Subcutaneous adipose tissue (tissue), 4 donors: Measurements from ENCODE around the gene ARHGAP6. TPM values are rescaled to one million over a fixed set of nuclear protein-coding genes. Genes with fewer than 3 reads are reported as not detected.

Experiments used
- total RNA-seq, 4 donors: library from RNA; depleted of rRNA; stranded (reverse); fragments of >200 nt; gene quantifications; one replicate each; pipeline ENCODE4 v1.1.0, GENCODE V29; 2016
- TF ChIP-seq, protein P1 (sequence below): fragments of 450-650 bp; IDR thresholded peaks from one replicate; pipeline ENCODE4 v1.5.1; 2016; ENCODE audit warnings: low read depth, mild to moderate bottlenecking, control low read depth, antibody characterized with exemption, moderate library complexity

ARHGAP6 gene
- total RNA-seq, 4 donors from 2014 or later: 20.7 to 40.3 (median 30.7) TPM

DNA sequence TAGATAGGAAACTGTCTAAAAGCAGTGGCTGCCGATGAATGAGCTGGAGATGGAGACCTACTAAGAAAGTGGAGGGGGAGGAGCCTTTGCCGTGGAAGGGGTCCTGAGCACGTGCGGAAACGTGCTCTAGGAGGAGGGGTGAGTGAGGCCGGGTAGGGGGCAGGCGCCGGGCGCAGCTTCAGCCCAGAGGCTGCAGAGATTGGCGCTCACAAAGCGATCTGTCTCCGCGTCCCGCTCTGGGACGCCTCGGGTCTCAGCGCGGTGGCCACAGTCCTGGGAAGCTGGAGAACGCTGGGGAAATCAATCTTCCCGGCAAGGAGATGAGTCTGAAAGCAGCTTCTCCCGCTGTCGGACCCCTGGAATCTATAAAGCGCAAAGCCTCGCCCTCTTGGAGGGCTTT, 444 bp upstream of the ARHGAP6 start:
- TF ChIP-seq, protein P1, sequence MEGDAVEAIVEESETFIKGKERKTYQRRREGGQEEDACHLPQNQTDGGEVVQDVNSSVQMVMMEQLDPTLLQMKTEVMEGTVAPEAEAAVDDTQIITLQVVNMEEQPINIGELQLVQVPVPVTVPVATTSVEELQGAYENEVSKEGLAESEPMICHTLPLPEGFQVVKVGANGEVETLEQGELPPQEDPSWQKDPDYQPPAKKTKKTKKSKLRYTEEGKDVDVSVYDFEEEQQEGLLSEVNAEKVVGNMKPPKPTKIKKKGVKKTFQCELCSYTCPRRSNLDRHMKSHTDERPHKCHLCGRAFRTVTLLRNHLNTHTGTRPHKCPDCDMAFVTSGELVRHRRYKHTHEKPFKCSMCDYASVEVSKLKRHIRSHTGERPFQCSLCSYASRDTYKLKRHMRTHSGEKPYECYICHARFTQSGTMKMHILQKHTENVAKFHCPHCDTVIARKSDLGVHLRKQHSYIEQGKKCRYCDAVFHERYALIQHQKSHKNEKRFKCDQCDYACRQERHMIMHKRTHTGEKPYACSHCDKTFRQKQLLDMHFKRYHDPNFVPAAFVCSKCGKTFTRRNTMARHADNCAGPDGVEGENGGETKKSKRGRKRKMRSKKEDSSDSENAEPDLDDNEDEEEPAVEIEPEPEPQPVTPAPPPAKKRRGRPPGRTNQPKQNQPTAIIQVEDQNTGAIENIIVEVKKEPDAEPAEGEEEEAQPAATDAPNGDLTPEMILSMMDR: no peak

DNA sequence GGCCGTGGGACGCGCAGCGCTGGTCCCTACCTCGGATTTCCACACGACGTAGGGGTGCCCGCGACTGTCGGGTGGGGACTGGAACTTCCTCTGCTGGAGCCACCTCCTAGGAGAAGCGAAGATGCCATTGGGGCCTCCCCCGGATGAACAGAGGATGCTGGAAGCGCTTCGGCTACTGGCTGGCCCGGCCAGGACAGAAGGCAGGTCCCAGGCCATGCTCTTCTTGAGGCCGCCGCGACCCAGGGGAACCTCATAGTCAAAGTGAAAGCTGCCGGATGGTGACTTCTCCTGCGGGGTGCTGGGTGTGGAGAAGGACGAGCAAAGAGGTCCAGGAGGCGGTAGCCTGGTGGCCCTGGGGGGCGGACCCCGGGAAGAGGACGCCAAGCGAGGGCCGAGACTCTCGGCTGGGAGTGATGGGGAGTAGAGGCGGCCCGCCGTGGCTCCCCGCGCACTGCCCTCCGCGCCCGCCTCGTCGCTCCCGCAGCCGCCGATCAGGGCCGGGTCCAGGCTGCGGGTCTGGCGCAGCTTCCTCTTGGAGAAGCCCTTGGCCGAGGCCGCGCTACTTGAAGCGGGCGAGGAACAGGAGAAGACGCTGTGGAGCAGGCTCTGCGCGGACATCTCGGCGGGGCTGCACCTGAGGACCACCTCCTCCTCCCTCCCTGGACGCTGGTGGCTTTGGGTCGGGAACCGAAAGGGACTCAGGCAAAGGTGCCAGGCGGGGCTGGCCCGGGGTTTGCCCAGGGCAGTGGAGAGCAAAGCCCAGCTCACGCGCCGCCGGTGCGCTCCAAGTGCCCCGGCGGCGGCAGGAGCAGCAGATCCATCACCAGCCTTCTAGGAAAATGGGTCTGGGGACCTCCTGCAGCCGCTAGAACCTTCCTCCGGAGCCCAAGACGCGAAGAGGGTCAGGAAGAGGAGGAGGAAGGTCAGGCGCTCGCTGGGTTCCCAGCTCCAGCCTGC, 1.2 kb downstream of the ARHGAP6 start:
- TF ChIP-seq, protein P1: no peak

DNA sequence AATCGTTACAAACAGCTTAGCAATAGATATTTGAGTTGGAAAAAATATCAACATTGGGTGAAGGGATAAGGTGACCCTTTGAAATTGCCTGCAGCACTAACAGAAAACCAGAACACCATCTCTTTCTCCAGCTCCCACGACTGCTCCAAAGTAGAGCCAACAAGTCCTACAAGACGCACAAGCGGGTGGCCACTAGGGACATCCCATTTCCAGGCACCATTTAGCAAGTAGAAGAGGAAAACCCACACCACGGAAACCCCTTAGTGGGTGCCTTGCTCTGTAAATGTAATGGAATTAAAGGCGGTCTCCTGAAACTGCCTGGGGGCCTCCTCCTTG, 1.9 kb downstream of the ARHGAP6 start:
- TF ChIP-seq, protein P1: no peak

DNA sequence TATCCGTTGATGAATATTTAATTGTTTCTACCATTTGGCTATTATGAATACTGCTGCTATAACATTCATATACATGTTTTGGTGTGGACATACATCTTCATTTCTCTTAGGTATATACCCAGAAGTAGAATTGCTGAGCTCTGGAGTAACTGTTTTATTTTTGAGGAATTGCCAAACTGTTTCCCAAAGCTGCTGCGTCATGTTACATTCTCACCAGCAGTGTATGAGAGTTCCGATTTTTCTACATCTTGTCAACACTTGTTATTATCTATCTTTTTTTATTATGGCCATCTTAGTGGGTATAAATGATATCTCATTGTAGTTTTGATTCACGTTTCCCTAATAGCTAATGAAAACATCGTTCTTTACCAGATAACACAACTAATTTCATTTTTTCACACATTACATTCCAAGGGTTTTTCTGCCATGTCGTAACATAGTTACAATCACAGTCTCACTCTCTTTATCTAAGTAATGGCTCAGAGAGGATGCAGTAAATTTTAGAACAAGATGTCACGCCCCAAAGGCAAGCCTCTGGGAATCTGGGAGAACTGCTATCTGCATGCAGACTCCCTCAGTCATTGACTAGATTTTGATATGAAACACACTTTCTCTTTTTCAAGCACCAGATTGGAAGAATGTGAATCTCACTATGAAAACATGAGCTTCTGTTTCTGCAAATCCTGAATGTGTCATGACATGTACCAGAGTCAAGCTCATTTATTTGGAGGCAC, 10.3 kb downstream of the ARHGAP6 start:
- TF ChIP-seq, protein P1: no peak

DNA sequence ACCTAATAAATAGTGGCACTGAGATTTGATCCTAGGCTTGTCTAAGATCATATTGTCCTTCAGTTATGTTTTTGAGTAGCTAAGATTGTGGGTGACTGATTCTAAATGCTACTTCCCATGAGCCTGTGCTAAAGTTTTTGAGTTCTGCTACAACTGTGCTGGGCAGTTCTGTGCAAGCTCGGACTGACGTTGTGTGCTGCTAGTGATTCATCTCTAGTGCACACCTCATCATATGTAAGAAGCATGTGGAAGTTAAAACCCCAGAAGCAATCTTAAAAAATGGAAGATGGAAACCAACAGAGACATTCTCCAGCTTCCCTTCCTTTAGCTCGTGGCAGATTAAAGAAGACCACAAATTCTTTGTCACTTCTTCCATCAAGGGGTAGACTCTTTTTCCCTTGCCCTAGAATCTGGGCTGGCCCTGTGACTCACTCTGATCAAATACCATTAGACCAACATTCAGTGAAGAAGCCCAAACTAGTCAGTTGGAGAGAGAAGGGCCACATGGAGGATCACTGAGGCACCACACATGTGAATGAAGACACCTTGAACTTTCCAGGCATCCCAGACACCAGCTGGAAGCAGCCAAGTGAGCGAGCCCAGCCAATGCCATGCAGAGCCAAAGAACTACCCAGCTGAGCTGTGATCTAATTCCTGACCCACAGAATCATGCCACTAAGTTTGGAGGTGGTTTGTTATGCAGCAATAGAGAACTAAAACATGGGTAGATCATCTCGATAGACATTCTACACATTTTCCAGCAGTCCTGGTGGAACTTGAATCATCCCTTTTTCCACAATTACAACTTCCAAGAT, 16.8 kb downstream of the ARHGAP6 start:
- TF ChIP-seq, protein P1: no peak

DNA sequence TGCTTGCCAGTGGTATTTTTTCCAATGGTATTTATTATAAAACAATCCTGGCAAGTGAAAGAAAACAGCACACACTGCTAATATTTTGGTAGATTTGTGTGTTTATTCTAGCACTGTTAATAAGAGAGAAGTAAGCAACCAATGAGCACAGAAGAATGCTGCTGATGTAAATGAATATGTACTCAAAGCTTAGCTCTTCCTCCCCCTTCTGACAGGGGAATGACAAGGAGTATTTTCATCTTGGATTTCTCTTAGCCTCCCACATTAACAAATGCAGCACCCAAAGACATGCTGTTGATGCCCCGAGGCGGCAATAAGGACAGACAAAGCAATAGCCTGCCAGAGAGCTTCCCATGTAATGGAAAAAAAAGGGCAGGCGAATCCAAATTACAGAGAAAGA, 18.6 kb downstream of the ARHGAP6 start:
- TF ChIP-seq, protein P1: no peak
